Measurements from ENCODE around the gene SLC27A3.

SLC27A3 gene

DNA sequence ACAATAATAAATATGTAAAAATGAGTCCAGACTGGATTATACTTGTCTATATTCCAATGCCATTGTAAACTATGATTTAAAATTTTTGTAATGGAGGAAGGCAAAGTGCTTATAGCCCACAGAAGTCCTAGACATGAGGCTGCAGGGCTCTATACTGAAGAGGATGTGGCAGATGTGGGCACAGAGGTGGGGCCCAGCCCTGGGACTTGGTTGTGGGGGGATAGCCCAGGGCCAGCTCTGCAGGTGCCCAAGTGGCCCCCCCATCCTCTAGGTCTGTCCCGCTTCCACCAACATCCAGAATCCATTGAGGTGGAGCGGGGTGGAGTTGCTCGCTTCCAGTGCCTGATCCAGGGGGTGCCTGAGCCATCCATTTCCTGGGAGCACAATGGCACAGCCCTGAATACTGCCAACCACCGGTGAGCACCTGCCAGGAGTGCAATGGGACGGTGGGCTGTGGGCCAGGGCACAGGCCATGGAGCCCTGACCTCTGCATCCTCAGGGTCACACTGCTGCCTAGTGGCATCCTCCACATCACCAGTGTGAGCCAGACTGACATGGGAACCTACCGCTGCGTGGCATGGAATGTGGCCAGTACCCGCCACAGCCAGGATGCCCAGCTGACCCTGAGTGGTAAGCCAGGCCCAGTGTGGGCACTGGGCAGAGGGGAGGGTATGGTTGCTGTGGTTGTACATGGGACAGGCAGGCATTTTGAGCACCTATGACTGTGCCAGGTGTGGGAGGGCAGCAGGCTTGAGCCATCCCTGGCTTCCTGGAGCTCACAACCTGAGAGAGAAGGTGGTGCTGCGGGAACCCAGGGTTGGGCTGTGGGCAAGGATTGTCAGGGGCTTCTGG, 21.0 kb downstream of the SLC27A3 start:
- DNase-seq, result no peak
- no peaks in the 10 kb centered on the region for H3K9me3 Mint-ChIP-seq
- no peak overlapping the region for H3K27ac Mint-ChIP-seq
- no peaks in the 10 kb centered on the region for H3K27me3 Mint-ChIP-seq
- H3K36me3 Mint-ChIP-seq (ENCODE audit: low read depth), result no peaks in the 10 kb centered on the region
- no peak overlapping the region for H3K4me3 Mint-ChIP-seq
- peaks cover 22% of the 10 kb centered on the region for H3K4me1 Mint-ChIP-seq
- ATAC-seq, result no peak

DNA sequence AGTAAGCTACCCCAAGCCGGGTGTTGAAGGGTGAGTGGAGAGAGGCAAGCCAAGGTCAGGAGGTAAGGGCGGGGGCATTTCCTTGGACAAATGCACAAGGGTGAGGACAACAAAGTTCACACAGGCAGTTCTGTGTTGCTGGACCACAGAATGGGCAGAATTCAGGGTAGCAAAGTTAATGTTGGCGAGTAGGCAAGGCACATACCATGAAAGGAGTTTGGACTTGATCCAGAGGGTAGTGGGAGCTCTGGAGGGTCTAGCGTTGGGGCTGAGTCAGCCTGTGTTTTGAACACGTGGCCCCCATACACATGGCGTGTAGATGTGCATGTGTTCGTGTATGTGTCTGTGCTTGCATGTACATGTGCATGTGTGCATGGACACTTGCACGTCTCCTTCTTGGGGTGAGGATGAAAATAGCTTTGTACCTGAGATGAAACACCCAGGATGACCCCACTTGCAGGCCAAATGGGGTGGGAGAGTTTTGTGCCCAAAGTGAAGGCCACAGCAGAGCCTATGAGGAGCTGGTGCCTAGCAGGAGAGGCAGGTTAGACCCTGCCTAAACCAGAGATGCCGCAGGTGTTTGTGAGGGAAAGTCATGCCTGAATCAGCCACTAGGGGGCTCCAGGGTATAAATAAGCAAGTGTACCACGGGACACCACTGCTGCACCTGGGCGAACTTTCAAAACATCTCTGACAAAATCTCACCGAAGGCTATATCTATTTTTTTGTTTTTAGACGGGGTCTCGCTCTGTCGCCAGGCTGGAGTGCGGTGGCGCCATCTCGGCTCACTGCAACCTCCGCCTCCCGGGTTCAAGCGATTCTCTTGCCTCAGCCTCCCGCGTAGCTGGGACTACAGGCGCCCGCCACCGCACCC, 21.8 kb downstream of the SLC27A3 start:
- Mint-ChIP-seq H3K9me3 (no peaks in the 10 kb centered on the region), H3K36me3 (ENCODE audit: low read depth) (no peaks in the 10 kb centered on the region), H3K27ac (no peak overlapping the region), H3K4me1 (peaks cover 13% of the 10 kb centered on the region), H3K27me3 (no peaks in the 10 kb centered on the region), H3K4me3 (no peak overlapping the region)
- ATAC-seq (peak; percentile 56), DNase-seq (peak; percentile 84)

DNA sequence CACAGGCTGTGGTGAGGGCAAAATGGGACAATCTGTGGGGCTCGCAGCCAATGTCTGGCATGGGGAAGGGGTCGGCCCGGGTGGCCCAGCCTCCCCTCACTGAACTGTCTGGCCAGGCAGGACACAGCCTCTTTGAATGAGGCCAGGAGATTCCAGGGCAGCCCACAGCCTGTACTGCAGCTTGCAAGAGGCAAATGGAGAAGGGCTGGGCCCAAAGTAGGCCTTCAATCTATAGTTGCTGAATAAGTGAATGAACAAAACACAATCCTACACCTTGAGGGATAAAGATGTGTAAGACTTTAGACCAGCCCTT, 23.2 kb downstream of the SLC27A3 start:
- Mint-ChIP-seq H3K9me3 (no peaks in the 10 kb centered on the region), H3K4me3 (no peak overlapping the region), H3K4me1 (peaks cover 11% of the 10 kb centered on the region), H3K27me3 (no peaks in the 10 kb centered on the region), H3K27ac (no peak overlapping the region), H3K36me3 (ENCODE audit: low read depth) (no peaks in the 10 kb centered on the region)
- no peak for DNase-seq
- ATAC-seq, result no peak

DNA sequence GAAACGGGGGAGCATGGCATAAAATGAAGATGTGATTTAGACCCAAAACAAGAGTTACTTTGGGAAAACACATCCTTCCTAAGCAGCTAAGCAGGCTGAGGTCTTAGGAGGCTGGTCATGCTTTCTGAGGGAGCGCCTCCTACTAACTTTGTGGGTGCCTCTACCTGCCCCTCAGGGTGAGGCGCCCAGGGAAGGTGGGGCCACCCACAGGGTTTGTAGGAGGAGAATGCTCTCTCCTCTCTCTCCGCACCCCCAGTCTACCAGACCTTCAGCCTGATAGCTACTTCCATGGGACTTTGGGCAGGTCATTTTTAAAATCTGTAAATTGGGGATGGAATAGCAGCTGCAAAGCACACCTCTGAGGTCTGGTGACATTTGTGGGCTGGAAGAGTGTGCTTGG, 23.8 kb downstream of the SLC27A3 start:
- DNase-seq (no peak), ATAC-seq (no peak)
- Mint-ChIP-seq H3K4me3 (no peak overlapping the region), H3K9me3 (no peaks in the 10 kb centered on the region), H3K27me3 (no peaks in the 10 kb centered on the region), H3K27ac (no peak overlapping the region), H3K36me3 (ENCODE audit: low read depth) (peaks cover 5% of the 10 kb centered on the region), H3K4me1 (peaks cover 14% of the 10 kb centered on the region)

- H3K4me3 Mint-ChIP-seq, result no peak overlapping the region
- no peak overlapping the region for H3K27ac Mint-ChIP-seq
- H3K27me3 Mint-ChIP-seq, result no peaks in the 10 kb centered on the region
- no peak for ATAC-seq
- DNase-seq, result no peak
- peaks cover 21% of the 10 kb centered on the region for H3K4me1 Mint-ChIP-seq
- H3K9me3 Mint-ChIP-seq, result no peaks in the 10 kb centered on the region
- H3K36me3 Mint-ChIP-seq (ENCODE audit: low read depth), result peaks cover 5% of the 10 kb centered on the region
Measured at GRCh38 chr1:153799566-153800465, 24.6 kb downstream of the SLC27A3 start.

DNA sequence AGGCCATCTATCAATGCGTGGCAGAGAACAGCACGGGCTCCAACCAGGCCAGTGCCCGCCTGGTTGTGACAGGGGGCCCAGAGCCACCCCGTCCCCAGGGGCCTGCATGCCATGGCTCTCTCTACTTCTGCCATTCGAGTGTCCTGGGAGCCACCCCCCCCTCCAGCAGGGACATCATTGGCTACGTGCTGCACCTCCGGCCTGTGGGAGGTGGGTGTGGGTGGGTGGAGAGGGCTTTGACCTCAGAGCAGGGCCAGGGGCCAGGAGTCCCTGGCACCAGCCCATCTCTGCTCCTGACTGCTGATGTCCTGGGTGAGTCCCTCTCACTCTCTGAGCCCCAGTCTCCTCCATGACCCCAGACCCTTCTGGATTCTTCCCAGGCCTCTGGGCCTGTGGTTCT, 25.3 kb downstream of the SLC27A3 start:
- Mint-ChIP-seq H3K4me3 (no peak overlapping the region), H3K36me3 (ENCODE audit: low read depth) (peaks cover 5% of the 10 kb centered on the region), H3K4me1 (peaks cover 27% of the 10 kb centered on the region), H3K27ac (no peak overlapping the region), H3K27me3 (no peaks in the 10 kb centered on the region), H3K9me3 (no peaks in the 10 kb centered on the region)
- no peak for ATAC-seq
- DNase-seq, result no peak

GRCh38 chr1:153801028-153801625, 25.9 kb downstream of the SLC27A3 start:
- H3K4me1 Mint-ChIP-seq, result peaks cover 33% of the 10 kb centered on the region
- no peaks in the 10 kb centered on the region for H3K9me3 Mint-ChIP-seq

DNA sequence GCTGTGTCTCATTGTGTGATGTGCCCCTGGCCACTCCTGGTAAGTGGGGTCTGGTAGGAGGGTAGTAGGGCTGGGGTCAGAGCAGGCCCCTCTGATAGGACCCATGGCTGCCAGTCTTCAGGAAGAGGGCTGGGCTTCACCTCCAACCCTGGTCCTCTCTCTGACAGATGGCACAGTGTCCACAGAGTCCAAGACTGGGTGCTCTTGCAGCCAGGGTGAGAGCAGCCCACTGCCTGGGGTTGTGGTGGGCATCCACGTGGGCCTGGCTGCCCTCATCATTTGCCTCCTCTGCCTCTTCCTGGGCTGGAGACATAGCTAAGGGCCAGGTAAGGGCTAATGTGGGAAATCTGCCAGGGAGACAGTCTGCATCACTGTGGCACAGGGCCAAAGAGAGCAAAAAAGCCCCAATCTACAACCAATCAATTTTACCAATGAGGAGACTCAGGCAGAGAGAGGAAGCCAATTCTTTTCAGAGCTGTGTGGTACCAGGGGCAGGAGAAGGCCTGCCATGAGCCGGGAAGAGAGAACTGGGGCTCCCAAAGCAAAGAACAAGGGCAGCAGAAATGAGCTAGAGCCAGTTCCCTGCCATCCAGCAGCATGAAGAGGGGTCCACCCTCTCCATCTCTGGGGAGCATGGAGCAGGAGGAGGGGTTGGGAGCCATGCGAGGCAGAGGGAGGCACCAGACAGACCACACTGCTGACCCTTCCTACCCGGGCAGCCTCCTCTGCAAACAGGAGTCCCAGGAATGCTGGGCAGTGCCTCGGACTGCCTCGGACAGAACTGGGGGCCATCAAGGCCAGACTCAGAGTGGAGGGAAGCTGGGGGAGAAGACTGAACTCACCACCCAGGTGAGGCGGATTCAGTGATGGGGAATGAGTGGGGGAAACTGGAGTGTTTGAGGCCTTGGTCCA, 26.8 kb downstream of the SLC27A3 start:
- H3K27me3 Mint-ChIP-seq, result no peaks in the 10 kb centered on the region
- DNase-seq (no peak), ATAC-seq (no peak)
- no peaks in the 10 kb centered on the region for H3K9me3 Mint-ChIP-seq
- H3K27ac Mint-ChIP-seq, result no peak overlapping the region
- peaks cover 6% of the 10 kb centered on the region for H3K36me3 Mint-ChIP-seq (ENCODE audit: low read depth)
- H3K4me1 Mint-ChIP-seq, result peaks cover 34% of the 10 kb centered on the region
- no peak overlapping the region for H3K4me3 Mint-ChIP-seq

More at GRCh38 chr1:153801028-153801625, 25.9 kb downstream of the SLC27A3 start:
- H3K36me3 Mint-ChIP-seq (ENCODE audit: low read depth), result peaks cover 5% of the 10 kb centered on the region
- H3K4me3 Mint-ChIP-seq, result no peak overlapping the region
- ATAC-seq (no peak), DNase-seq (no peak)
- no peak overlapping the region for H3K27ac Mint-ChIP-seq
- no peaks in the 10 kb centered on the region for H3K27me3 Mint-ChIP-seq

GRCh38 chr1:153803470-153804056, 28.4 kb downstream of the SLC27A3 start:
- H3K27ac Mint-ChIP-seq, result no peak overlapping the region
- H3K27me3 Mint-ChIP-seq, result no peaks in the 10 kb centered on the region
- peaks cover 7% of the 10 kb centered on the region for H3K36me3 Mint-ChIP-seq (ENCODE audit: low read depth)
- no peak overlapping the region for H3K4me3 Mint-ChIP-seq
- no peak for ATAC-seq
- no peak for DNase-seq
- peaks cover 33% of the 10 kb centered on the region for H3K4me1 Mint-ChIP-seq
- no peaks in the 10 kb centered on the region for H3K9me3 Mint-ChIP-seq

DNA sequence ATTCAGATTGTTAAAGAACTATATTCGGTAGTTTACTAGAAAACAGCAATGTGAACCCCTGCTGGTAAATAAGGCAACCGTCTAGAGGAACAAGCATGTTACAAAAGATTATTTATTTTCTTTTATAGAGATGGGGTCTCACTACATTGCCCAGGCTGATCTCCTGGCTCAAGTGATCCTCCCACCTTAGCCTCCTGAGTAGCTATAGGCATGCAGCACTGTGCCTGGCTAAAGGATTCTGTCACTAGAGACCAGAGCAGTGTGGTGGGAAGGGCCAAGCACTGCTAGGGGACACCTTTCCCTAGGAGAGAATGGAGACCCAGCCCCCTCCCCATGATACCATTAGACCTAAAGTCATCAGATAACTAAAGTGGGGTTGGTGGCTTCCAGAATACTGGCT, 28.9 kb downstream of the SLC27A3 start:
- Mint-ChIP-seq H3K27ac (peak overlapping the region; percentile 46), H3K4me1 (peaks cover 33% of the 10 kb centered on the region)
- no peak for DNase-seq

DNA sequence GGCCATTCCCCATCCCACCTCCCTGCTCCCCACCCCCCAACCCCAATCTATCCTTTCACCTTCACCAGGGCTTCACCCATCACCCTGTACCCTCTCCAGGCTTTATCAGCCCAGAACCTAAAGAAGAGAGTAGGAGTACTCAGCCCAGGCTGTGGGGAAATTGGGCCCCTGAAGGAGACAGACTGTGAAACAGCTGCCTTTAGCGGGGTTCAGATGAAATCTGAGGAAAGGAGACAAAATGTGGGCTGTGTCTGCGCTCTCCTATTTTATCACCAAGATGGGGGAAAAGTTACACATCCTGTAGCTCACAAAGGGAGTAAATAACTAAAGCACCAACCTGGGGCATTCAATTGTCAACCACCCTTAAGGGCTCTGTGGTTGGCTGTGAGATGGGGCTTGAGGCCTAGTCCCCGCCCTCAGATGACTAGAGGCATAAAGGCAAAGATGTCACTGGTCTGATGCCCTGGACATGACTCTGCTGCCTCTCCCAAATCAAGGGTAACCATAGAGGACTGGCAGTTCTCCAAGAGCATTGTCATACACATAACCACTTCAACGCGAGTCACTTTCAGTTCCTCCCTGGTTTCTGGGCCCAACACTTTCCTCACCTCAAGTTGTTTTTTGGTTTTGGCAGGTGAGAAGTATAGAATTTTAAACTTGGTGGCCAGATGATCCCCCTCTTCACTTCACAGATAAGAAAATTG, 30.0 kb downstream of the SLC27A3 start:
- DNase-seq (peak; percentile 74), ATAC-seq (peak; percentile 99)
- Mint-ChIP-seq H3K9me3 (no peaks in the 10 kb centered on the region), H3K27me3 (no peaks in the 10 kb centered on the region), H3K4me3 (peak overlapping the region; percentile 36), H3K36me3 (ENCODE audit: low read depth) (peaks cover 16% of the 10 kb centered on the region), H3K27ac (peak overlapping the region; percentile 80), H3K4me1 (peaks cover 33% of the 10 kb centered on the region)

More for the DNA sequence above, 28.9 kb downstream of the SLC27A3 start:
- H3K36me3 Mint-ChIP-seq (ENCODE audit: low read depth), result peaks cover 10% of the 10 kb centered on the region
- H3K9me3 Mint-ChIP-seq, result no peaks in the 10 kb centered on the region
- no peaks in the 10 kb centered on the region for H3K27me3 Mint-ChIP-seq
- H3K4me3 Mint-ChIP-seq, result peak overlapping the region; percentile 17
- ATAC-seq, result no peak

DNA sequence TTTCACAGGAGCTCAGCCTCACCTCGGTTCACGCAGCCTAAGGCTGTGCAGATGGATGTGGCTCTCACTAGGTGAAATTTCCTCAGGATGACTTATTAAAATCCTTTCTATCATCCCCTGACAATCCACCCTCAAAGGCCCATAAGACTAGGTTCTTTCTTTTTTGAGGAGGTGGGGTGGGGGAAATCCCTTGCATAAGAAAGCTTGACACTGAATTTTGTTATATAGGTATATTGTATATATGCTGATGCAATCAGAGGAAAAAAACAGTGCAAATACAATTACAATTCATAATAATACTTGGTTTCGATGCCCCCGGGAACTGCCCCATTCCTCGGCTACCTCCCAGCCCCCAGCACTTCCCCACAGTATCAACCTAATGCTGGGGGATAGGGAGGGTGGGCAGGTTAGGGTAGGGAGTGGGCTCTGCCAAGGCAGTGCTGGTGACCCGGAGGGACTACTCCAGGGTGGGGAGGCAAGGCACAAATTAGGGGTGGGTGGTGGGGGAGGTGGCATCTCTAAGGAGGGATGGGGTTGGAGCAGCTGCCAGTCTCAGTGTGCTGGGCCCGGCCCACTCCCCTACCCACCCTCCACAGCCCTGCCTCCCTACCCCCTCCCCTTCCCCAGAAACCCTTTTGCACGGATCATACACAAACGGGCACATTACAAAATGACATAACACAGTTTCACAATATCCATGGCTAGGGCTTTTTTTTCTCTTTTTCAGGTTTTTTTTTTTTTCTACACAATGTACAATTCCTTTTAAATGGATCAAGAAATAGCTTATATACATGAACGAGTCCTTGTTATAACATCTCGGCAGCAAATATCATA, 30.9 kb downstream of the SLC27A3 start:
- peaks cover 33% of the 10 kb centered on the region for H3K4me1 Mint-ChIP-seq
- ATAC-seq, result no peak
- H3K27ac Mint-ChIP-seq, result peak overlapping the region; percentile 80
- no peaks in the 10 kb centered on the region for H3K9me3 Mint-ChIP-seq
- no peak for DNase-seq
- H3K4me3 Mint-ChIP-seq, result peak overlapping the region; percentile 36
- peaks cover 16% of the 10 kb centered on the region for H3K36me3 Mint-ChIP-seq (ENCODE audit: low read depth)
- H3K27me3 Mint-ChIP-seq, result no peaks in the 10 kb centered on the region
